MG63 (cell line): ENCODE data around the gene IFNB1. TPM values are rescaled to one million over a fixed set of nuclear protein-coding genes. Genes with fewer than 3 reads are reported as not detected.
A peak's percentile ranks its signal among the peaks of the same experiment; 100 is the strongest.

Experiments
- DNase-seq: peaks from one replicate; pipeline ENCODE4 v3.0.0-alpha.2; 2020
- H3K27me3 ChIP-seq: fragments of 250-450 bp; sonication (Bioruptor Pico); 2 replicates; pipeline ENCODE4 v1.5.1; 2020; ENCODE audit warnings: mild to moderate bottlenecking, moderate library complexity
- H3K36me3 ChIP-seq: fragments of 250-450 bp; sonication (Bioruptor Pico); 2 replicates; pipeline ENCODE4 v1.5.1; 2020; ENCODE audit warnings: mild to moderate bottlenecking, moderate library complexity
- H3K4me3 ChIP-seq: fragments of 250-450 bp; sonication (Bioruptor Pico); 2 replicates; pipeline ENCODE4 v1.5.1; 2020; ENCODE audit warnings: mild to moderate bottlenecking, moderate library complexity
- H3K9me3 ChIP-seq: fragments of 250-450 bp; sonication (Bioruptor Pico); 2 replicates; pipeline ENCODE4 v1.5.1; 2020; ENCODE audit warnings: mild to moderate bottlenecking, moderate library complexity
- total RNA-seq: library from RNA; depleted of rRNA; stranded (reverse); fragments of >200 nt; shearing (Covaris generic); gene quantifications from 2 replicates; pipeline ENCODE4 v1.2.3, GENCODE V29; 2014; ENCODE audit warnings: low replicate concordance; rRNA removed

IFNB1 gene
- total RNA-seq = 0.81 and 4.1 TPM in 2 replicates

- H3K4me3 ChIP-seq = no peak within 1 kb of the TSS
- no peak for DNase-seq
- H3K36me3 ChIP-seq = no peaks in the 10 kb centered on the region
- H3K9me3 ChIP-seq = peaks cover 6% of the 10 kb centered on the region
- no peaks in the 10 kb centered on the region for H3K27me3 ChIP-seq
Measured at GRCh38 chr9:21077781-21078180, at the start of gene IFNB1. Gene IFNB1 (minus strand): TSS chr9:21077942. CDS start chr9:21077869, 73 bp downstream.

- Histone ChIP-seq H3K4me3 (no peak overlapping the region), H3K27me3 (peaks cover 38% of the 10 kb centered on the region), H3K9me3 (peaks cover 5% of the 10 kb centered on the region), H3K36me3 (no peaks in the 10 kb centered on the region)
- no peak for DNase-seq
Measured at GRCh38 chr9:21121595-21122251, 44.0 kb upstream of the IFNB1 start.

GRCh38 chr9:21121079-21121478 lies 43.3 kb upstream of the IFNB1 start:
- no peak for DNase-seq
- Histone ChIP-seq H3K27me3 (peaks cover 37% of the 10 kb centered on the region), H3K36me3 (no peaks in the 10 kb centered on the region), H3K9me3 (no peaks in the 10 kb centered on the region; the same call in none of the 2 replicates), H3K4me3 (no peak overlapping the region)

- H3K27me3 ChIP-seq = peaks cover 38% of the 10 kb centered on the region
- no peaks in the 10 kb centered on the region; the same call in 1 of the 2 replicates for H3K9me3 ChIP-seq
- DNase-seq = no peak
- no peak overlapping the region for H3K4me3 ChIP-seq
- no peaks in the 10 kb centered on the region for H3K36me3 ChIP-seq
Measured at GRCh38 chr9:21119093-21119770, 41.5 kb upstream of the IFNB1 start.

- Histone ChIP-seq H3K36me3 (no peaks in the 10 kb centered on the region), H3K27me3 (peaks cover 33% of the 10 kb centered on the region), H3K9me3 (no peaks in the 10 kb centered on the region; the same call in 1 of the 2 replicates), H3K4me3 (no peak overlapping the region)
- no peak for DNase-seq
Measured at GRCh38 chr9:21114311-21114710, 36.6 kb upstream of the IFNB1 start.

- Histone ChIP-seq H3K4me3 (no peak overlapping the region), H3K27me3 (peaks cover 8% of the 10 kb centered on the region), H3K36me3 (no peaks in the 10 kb centered on the region), H3K9me3 (no peaks in the 10 kb centered on the region)
- DNase-seq = no peak
Measured at GRCh38 chr9:21110708-21111576, 33.2 kb upstream of the IFNB1 start.

GRCh38 chr9:21104787-21105186 lies 27.0 kb upstream of the IFNB1 start:
- DNase-seq = no peak
- Histone ChIP-seq H3K36me3 (no peaks in the 10 kb centered on the region), H3K4me3 (no peak overlapping the region), H3K9me3 (no peaks in the 10 kb centered on the region), H3K27me3 (no peaks in the 10 kb centered on the region)

- Histone ChIP-seq H3K27me3 (no peaks in the 10 kb centered on the region), H3K4me3 (no peak overlapping the region), H3K9me3 (no peaks in the 10 kb centered on the region), H3K36me3 (no peaks in the 10 kb centered on the region)
- DNase-seq = no peak
Measured at GRCh38 chr9:21102305-21102704, 24.6 kb upstream of the IFNB1 start.

GRCh38 chr9:21097817-21098216 lies 20.1 kb upstream of the IFNB1 start:
- Histone ChIP-seq H3K36me3 (no peaks in the 10 kb centered on the region), H3K27me3 (no peaks in the 10 kb centered on the region), H3K9me3 (no peaks in the 10 kb centered on the region), H3K4me3 (no peak overlapping the region)
- DNase-seq = no peak

- Histone ChIP-seq H3K36me3 (no peaks in the 10 kb centered on the region), H3K9me3 (no peaks in the 10 kb centered on the region), H3K4me3 (no peak overlapping the region), H3K27me3 (no peaks in the 10 kb centered on the region)
- DNase-seq = no peak
Measured at GRCh38 chr9:21096901-21097255, 19.1 kb upstream of the IFNB1 start.

- Histone ChIP-seq H3K4me3 (peak overlapping the region; percentile 0), H3K36me3 (no peaks in the 10 kb centered on the region), H3K9me3 (no peaks in the 10 kb centered on the region), H3K27me3 (no peaks in the 10 kb centered on the region)
- DNase-seq = peak; percentile 57
Measured at GRCh38 chr9:21096172-21096900, 18.6 kb upstream of the IFNB1 start.

- Histone ChIP-seq H3K4me3 (no peak overlapping the region), H3K9me3 (peaks cover 3% of the 10 kb centered on the region; the same call in 1 of the 2 replicates), H3K36me3 (no peaks in the 10 kb centered on the region), H3K27me3 (no peaks in the 10 kb centered on the region)
- no peak for DNase-seq
Measured at GRCh38 chr9:21095561-21095960, 17.8 kb upstream of the IFNB1 start.

GRCh38 chr9:21086538-21086937 lies 8.8 kb upstream of the IFNB1 start:
- Histone ChIP-seq H3K36me3 (no peaks in the 10 kb centered on the region), H3K9me3 (peaks cover 20% of the 10 kb centered on the region), H3K27me3 (no peaks in the 10 kb centered on the region), H3K4me3 (no peak overlapping the region)
- no peak for DNase-seq

GRCh38 chr9:21085005-21085404 lies 7.3 kb upstream of the IFNB1 start:
- H3K4me3 ChIP-seq = no peak overlapping the region
- H3K27me3 ChIP-seq = no peaks in the 10 kb centered on the region
- H3K9me3 ChIP-seq = peaks cover 14% of the 10 kb centered on the region
- H3K36me3 ChIP-seq = no peaks in the 10 kb centered on the region
- no peak for DNase-seq

GRCh38 chr9:21084242-21084850 lies 6.6 kb upstream of the IFNB1 start:
- Histone ChIP-seq H3K27me3 (no peaks in the 10 kb centered on the region), H3K36me3 (no peaks in the 10 kb centered on the region), H3K9me3 (peaks cover 15% of the 10 kb centered on the region), H3K4me3 (no peak overlapping the region)
- DNase-seq = no peak

- no peaks in the 10 kb centered on the region for H3K27me3 ChIP-seq
- DNase-seq = no peak
- H3K36me3 ChIP-seq = no peaks in the 10 kb centered on the region
- peaks cover 17% of the 10 kb centered on the region for H3K9me3 ChIP-seq
- no peak overlapping the region for H3K4me3 ChIP-seq
Measured at GRCh38 chr9:21082671-21083070, 4.9 kb upstream of the IFNB1 start.
